NCI-H2107 treated with DMSO at 0.1 percent for 48 hours (cell line): Measurements from ENCODE around the gene MARCHF3.
"Not testable (repeated sequence)": the region's sequence is repeated elsewhere in the genome, so short reads cannot be mapped to it uniquely, and the experiment has no call there.

ENCODE experiments used
- DNase-seq: peaks from one replicate; lab custom pipeline; 2025; ENCODE audit not compliant: unreplicated experiment; lab: John Stamatoyannopoulos, UW

The MARCHF3 gene

GRCh38 chr5:126852841-126853271 lies 177.5 kb downstream of the MARCHF3 start:
- DNase-seq, result no peak

GRCh38 chr5:126852091-126852571 lies 178.2 kb downstream of the MARCHF3 start:
- DNase-seq, result peak; percentile 15

- no peak for DNase-seq
These were observed 178.8 kb downstream of the MARCHF3 start for GRCh38 chr5:126851501-126852011.

DNA sequence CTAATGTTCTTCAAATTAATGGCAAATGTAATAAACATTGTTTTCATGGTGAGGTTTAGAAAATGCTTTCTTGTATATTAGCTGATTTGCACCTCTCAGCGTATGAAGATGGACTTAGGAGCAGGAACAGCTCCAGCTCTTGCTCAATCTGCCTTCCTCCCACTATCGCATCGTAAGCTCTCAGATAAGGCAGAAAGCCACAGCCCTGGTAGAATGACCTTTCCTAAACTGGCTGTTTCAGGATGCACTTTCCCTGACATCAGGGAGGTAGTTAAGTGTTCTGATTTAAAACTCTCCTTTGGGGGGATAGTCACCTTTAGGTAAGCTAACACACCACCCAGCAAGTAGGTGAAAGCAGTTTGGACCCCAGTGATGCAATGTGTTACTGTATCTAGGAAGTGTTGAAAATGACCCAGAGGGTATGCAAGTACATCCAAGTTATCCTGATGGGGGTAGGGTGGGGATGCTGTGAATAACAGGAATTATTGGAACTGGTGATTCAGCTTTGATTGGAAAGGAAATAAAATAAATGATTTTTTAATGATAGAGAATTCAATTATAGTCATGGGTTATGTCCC lies 181.2 kb downstream of the MARCHF3 start:
- DNase-seq, result no peak

GRCh38 chr5:126848253-126848652 lies 182.1 kb downstream of the MARCHF3 start:
- no peak for DNase-seq

GRCh38 chr5:126847826-126848251 lies 182.5 kb downstream of the MARCHF3 start:
- no peak for DNase-seq

DNA sequence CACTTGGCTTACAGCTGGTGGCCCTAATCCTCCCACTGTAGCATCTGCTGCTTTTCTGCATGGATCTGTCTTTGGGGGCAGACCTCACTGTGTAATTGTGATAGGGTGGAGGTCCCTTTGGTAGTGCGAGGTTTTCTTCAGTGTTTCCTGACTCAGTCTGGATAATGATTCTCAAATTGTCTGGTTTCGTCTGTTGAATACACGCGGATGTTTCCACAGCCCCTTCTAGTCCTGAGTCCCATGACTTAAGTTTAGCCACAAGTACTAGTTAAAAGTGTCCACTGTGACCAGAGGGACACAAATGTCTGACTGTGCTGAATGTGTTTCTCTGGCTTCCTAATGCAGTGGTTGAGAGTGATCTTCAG lies 182.9 kb downstream of the MARCHF3 start:
- no peak for DNase-seq

DNA sequence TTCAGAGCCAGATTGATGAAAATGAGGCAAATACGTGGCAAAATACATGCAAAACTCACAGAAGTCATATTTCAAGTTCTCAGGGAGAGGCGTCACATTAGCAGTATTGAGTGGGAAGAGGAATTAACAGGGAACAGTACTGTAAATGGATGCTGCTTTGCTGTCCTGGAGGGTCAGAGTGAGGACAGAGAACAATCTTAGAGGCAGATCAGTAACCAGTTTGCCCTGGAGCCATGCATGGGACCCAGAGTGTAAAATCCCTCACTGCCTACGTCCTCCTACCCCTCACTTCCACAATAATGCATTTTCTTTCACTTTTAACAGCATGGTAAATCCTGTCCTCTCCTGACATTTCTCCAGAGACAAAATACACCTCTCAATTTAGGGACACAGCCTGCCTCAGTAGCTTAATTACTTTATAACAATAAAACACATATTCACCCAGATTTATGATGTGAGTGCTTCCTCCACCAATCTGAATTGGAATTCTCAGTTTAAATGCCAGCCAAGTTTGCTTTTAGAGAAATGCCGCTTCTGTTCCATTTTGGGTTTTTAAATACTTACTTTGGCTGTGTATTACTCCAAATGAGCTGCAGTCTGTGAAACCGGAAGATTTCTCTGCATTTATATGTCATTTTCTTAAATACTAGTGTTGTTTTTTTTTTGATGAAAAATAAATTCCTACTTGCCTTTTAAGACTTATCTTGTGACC lies 183.5 kb downstream of the MARCHF3 start:
- DNase-seq, result no peak

GRCh38 chr5:126846344-126846743 lies 184.0 kb downstream of the MARCHF3 start:
- DNase-seq, result no peak

- not testable (repeated sequence) for DNase-seq
These were observed 184.8 kb downstream of the MARCHF3 start for GRCh38 chr5:126845470-126846070.

DNA sequence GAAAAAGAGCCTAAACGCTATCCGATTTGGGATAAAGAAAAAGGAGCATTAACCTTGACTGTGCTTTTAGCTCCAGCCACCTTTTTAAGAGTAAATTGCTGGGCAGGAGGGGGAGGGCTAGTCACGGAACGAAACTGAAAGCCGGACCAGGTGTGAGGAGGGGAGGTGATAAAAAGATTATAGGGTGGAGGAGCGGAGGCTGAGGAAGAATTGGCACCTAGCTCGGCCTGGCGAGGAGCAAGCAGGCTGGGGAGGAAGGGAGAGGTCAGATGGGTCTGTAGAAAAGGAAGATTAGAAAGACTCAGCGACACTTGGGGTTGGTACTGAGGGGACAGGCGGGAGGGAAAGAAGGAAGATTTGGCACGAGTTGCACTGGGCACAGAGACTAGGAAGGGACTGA lies 187.0 kb downstream of the MARCHF3 start:
- DNase-seq, result not testable (repeated sequence)

- DNase-seq, result not testable (repeated sequence)
These were observed 191.0 kb downstream of the MARCHF3 start for GRCh38 chr5:126839407-126839806.

- no peak for DNase-seq
These were observed 192.3 kb downstream of the MARCHF3 start for GRCh38 chr5:126837906-126838539.

- DNase-seq, result no peak
These were observed 193.1 kb downstream of the MARCHF3 start for GRCh38 chr5:126837242-126837641.

GRCh38 chr5:126836778-126837177 lies 193.6 kb downstream of the MARCHF3 start:
- no peak for DNase-seq

DNA sequence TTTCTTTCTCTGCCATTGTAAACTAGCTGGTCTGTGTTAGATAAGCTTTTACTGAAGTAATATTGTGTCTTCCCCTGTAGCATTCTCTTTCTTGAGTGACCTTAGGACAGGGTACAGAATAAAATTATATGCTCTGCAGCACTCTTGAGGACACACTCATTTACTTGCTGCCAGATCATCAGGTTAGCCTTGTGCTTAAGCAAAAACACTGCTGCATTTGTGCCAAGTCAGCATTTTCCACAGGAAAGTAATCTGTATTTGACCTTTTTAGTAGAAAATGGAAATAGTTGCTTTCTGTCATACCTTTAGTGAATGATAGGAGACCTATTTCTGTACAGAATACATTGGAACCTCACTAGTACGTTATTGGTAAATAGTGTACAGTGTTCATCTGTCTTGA lies 199.2 kb downstream of the MARCHF3 start:
- no peak for DNase-seq

- no peak for DNase-seq
These were observed 200.3 kb downstream of the MARCHF3 start for GRCh38 chr5:126830061-126830460.

- DNase-seq, result peak; percentile 5
These were observed 201.3 kb downstream of the MARCHF3 start for GRCh38 chr5:126829098-126829497.

DNA sequence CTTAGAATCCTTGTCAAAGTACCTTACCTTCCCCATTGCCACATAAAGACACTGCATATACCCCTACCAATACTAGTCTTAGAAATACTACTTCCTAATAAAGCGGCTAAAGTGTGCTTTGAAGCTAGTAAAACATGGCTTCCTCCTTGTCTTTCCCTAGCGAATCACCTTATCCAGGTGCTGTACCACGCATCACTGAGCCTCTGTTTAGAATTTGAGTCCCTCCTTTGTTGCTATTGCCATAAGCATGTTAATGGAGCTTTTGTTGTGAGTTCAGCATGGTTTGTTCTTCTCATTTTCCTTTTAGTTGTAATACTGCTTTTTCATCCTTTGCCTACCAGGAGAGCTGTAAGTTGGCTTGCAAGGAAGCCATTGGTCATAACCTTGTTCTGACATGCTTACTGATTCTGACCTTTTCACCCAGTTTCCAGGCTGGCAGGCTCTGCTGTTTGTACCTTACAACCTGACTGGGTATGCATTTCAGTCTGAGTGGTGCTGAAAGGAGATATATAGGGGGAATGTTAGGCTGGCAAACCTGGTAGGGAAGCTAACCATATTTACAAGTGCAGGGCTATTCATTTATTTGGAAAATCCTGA lies 203.6 kb downstream of the MARCHF3 start:
- DNase-seq, result peak; percentile 54

DNA sequence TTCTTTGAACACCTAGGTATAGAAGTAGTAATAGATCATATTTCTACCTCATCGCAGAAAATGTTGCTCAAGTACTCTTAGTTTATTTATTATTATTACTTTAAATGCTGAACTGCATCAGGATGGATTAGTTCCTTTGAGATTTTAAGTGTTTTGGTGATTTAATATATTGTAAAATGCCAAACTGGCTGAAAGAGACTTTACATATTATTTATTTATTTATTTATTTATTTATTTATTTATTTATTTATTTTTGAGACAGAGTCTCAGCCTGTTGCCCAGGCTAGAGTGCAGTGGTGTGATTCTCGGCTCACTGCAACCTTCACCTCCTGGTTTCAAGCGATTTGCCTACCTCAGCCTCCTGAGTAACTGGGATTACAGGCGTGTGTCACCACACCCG lies 211.1 kb downstream of the MARCHF3 start:
- DNase-seq, result no peak

DNA sequence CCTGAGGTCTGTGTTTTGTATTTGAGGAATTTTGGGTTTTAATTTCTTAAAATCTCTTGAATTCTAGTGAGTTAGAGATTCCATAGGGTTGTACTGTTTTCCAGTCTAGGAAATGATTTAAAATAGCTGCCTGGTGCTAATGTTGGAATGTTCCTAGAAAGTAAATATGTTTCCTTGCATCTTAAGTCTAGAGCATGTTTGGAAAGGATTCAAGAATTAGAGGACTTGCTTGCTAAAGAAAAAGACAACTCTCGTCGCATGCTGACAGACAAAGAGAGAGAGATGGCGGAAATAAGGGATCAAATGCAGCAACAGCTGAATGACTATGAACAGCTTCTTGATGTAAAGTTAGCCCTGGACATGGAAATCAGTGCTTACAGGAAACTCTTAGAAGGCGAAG lies 211.6 kb downstream of the MARCHF3 start:
- DNase-seq, result no peak
